Islet precursor cell (in vitro differentiated cells): ENCODE measurements around the gene NEUROD1.

Experiments used
- DNase-seq: peaks from one replicate; pipeline ENCODE4 v3.0.0-alpha.2; 2018

The NEUROD1 gene

GRCh38 chr2:181679544-181679979 is 755 bp downstream of the NEUROD1 start:
- no peak for DNase-seq

DNA sequence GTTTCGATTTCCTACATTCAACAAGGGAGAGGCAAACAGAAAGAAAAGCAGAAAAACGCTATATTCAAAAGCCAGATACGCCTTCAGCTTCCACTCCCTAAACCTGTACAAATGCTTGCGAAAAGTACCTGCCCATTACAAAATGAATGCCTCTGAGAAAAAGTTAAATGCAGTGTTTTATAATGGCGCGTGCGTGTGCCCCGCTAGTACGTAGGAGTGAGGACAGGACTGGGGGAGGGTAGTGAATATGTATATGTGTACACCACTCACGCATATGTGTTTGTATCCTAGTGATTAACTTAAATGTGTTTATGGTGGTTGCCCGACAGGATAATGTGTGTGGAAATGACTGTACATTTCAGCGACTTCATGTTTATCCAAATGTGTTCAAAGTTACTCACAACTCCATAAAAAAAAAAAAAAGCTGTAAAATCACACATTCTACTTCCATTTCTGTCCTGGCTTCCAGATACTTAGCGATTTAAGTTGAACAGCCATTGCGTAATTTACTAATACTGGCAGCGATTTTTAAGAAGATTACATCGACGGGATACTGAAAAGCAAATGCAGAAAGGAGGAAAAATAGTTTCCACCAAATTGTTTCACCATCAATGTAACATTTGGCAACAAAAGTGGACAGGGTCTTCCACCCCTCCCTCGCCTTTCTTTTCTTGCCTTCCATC is 1.3 kb downstream of the NEUROD1 start:
- DNase-seq: no peak

- DNase-seq: peak; percentile 91
Measured at GRCh38 chr2:181677912-181678586, 2.3 kb downstream of the NEUROD1 start.

- DNase-seq: no peak
Measured at GRCh38 chr2:181675254-181675653, 5.1 kb downstream of the NEUROD1 start.

GRCh38 chr2:181674461-181674860 is 5.9 kb downstream of the NEUROD1 start:
- DNase-seq: no peak

DNA sequence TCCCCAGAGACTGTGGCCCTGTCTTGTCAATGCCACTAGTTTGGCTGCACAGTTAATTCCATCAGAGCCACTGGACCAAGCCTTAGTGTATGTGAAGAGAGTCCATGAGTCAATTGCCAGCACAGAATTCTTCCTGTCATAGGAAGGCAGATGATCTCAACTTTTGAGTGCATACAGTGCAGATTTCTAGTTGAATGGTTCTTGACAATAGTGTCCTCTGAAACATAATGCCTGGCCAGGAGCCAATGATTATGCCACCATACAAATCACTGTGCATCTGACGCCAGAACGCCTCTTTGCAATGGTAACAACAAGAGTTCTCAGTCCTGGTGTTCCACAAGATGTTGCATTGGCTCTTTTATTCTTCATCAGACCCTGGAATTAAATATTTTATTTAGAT is 7.1 kb downstream of the NEUROD1 start:
- no peak for DNase-seq

GRCh38 chr2:181672255-181673008 is 7.9 kb downstream of the NEUROD1 start:
- DNase-seq: no peak

DNA sequence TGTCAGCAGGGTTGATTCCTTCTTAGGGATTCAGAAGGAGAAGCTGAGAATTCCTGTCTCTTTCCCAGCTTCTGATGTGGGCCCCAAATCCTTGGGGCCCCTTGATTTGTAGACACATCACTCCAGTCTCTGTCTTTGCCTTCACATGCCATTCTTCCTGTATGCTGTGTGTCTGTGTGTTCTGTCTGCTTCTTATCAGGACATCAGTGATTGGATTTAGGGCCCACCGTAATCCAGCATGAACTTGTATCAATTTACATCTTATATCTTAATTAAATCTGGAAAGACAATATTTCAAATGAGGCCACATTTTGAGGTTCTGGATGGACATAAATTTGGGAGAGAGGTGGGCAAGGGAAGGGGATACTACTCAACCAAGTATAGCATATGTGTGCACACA is 9.7 kb downstream of the NEUROD1 start:
- no peak for DNase-seq

DNA sequence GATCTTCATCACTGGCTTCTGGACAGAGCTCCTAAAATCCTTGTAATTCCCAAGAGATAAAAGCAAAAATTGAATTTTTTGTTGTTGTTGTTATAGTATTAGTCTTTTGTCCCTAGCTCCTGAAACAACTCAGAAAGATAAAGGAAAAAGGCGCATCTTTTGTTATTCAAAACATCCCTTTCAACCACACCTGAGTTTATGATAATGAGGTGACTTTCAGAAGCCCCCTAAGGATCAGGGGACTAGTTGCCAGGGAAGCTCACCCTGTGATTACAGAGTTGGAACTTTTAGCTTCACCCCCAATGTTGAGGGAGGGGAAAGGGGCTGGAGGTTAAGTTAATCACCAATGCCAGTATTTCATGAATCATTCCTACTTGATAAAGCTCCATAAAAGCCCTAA is 13.1 kb downstream of the NEUROD1 start:
- DNase-seq: no peak

DNA sequence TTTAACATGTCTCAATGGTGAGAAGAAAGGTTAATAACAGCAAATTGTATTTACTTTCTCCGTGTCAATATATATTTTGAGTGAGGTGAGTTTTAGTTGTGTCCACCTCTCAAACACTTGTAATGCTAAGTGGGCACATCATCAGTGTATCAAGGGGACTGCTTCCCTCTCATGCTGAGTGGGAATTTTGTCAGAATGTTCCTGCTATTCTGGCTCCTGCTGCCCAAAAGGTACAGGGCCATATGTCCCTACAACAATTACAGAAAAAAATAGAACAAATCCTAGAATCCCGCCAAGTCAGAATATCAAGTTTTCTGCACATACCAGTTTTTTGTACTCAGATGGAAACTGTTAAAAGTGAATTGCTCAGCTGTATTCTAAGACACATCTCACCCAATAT is 18.0 kb downstream of the NEUROD1 start:
- no peak for DNase-seq

GRCh38 chr2:181660181-181660580 is 20.1 kb downstream of the NEUROD1 start:
- no peak for DNase-seq

DNA sequence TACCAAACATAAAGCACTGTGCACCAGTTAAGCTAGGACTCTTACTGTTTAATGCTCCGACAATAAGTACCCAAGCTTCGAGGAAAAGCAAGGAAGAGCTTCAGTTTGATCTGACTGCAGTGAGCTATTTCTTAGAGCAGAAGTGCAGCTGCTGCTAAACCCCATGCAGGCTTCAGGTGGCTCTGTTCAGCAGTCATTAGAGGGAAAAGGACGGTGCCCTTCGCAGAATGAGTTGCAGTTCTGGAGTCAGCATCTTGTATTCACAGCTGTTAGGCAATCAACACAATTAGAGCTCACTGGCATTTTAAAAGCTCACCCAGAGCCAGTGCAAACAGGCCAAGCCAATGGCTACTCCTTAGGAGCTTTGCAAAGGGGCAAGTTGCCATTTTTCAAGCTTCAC is 21.9 kb downstream of the NEUROD1 start:
- peak; percentile 70 for DNase-seq

- no peak for DNase-seq
Measured at GRCh38 chr2:181657379-181657778, 22.9 kb downstream of the NEUROD1 start.

- DNase-seq: peak; percentile 85
Measured at GRCh38 chr2:181656450-181657291, 23.6 kb downstream of the NEUROD1 start, which contains the start of gene CERKL. CERKL (minus strand) TSS chr2:181657105; CDS start chr2:181657006, 99 bp downstream.

- no peak for DNase-seq
Measured at GRCh38 chr2:181655519-181655918, 24.8 kb downstream of the NEUROD1 start.

DNA sequence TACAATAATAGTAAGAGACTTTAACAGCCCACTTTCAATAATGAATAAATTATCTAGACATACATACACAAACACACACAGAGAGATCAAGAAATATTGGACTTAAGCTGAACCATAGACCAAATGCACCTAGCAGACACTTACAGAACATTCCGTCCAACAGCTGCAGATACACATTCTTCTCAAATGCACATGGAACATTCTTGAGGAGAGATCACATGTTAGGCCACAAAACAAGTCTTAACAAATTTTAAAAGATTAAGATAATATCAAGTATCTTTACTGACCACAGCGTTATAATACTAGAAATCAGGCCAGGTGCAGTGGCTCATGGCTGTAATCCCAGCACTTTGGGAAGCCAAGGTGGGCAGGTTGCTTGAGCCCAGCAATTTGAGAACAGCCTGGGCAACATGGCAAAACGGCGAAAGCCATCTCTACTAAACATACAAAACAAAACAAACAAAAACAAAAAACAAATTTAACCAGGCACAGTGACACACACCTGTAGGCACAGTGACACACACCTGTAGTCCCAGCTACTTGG is 30.8 kb downstream of the NEUROD1 start:
- DNase-seq: no peak

GRCh38 chr2:181648478-181649155 is 31.7 kb downstream of the NEUROD1 start:
- DNase-seq: no peak

GRCh38 chr2:181646415-181646987 is 33.8 kb downstream of the NEUROD1 start:
- no peak for DNase-seq

DNA sequence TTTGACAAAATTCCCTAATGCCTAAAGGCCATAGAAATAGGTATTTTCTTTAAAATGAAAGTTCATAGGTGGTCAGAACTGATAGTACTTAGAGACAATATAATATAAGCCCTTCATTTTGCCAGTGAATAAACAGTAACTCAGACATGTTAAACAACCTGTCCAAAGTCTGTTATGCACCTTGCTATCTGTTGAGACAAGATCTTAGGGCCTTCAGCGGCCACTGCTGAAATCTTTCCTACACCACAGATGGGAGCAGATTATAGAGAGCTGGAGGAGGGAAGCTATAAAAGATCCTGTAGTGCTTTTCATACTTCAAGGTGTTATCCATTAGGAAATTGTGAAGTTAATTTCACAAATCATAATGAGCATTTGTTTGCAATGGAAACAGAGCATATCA is 37.2 kb downstream of the NEUROD1 start:
- DNase-seq: no peak

DNA sequence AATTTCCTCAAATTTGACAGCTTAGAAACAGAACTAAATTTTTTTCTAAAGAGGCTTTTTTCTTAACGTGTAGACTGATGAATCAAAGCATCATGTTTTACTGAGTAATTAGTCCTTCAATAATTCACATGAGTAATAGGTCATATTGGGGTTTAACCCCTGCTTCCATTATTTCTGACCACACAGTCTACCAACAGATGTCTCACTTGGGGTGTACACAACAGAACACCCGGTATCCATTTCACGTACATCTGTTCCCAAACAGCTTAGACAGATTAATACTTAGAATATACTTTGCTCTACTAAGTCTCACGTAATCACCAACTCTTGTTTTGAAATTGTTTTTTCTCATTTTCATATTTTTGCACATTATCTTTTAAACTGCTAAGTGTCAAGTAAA is 38.2 kb downstream of the NEUROD1 start:
- DNase-seq: no peak

DNA sequence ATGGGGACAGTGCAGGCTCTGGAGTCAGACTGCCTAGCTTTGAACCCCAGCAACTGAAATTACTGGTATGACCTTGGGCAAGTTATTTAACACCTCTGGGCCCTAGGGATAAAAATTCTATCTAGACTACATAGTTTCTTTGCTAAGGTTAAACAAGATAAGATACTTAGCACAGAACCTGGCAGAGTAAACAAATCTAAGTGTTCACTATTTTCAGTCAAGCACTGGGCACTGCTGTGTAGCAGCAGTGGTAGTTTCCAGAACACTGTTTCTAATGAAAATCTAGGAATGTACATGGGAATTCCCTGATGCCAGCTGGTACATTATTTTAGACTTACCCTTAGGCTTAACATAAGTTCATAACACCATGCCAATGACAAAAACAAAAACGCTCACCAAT is 40.6 kb downstream of the NEUROD1 start:
- no peak for DNase-seq
